GM12878 (cell line): ENCODE results near the gene SLC2A8. TPM values are rescaled to one million over a fixed set of nuclear protein-coding genes. Genes with fewer than 3 reads are reported as not detected.

Experiments
- ATAC-seq: fragments of 200-7000 bp; cut with Tn5 transposase; 3 replicates; pipeline ENCODE4 v1.9.1; 2020; ENCODE audit warnings: mild to moderate bottlenecking, moderate library complexity
- BruUV-seq: library from RNA; stranded (reverse); fragments of 400-500 nt; replicated peaks from 2 replicates; lab custom pipeline; 2021; lab: Mats Ljungman, UMichigan
- CTCF ChIA-PET: fragments of 300-600 bp; sonication (Branson Sonifier 250); formaldehyde crosslinking; extraction: SDS; loops from one replicate; lab custom pipeline; 2021; ENCODE audit warnings: inconsistent platforms; lab: Yijun Ruan, JAX
- POLR2A ChIA-PET: fragments of 350-600 bp; formaldehyde crosslinking; extraction: SDS; loops from one replicate; lab custom pipeline; 2021; ENCODE audit warnings: inconsistent platforms; lab: Charles Lee
- RAD21 ChIA-PET: fragments of 300-600 bp; sonication (Branson Sonifier 250); formaldehyde crosslinking; loops from one replicate; lab custom pipeline; 2023; ENCODE audit warnings: antibody characterized with exemption; ENCODE audit not compliant: unreplicated experiment; lab: Charles Lee
- SMC1A ChIA-PET: fragments of 300-600 bp; sonication (Branson Sonifier 250); formaldehyde crosslinking; loops from one replicate; lab custom pipeline; 2023; ENCODE audit not compliant: unreplicated experiment, uncharacterized antibody; lab: Charles Lee
- DNase-seq: peaks from one replicate; pipeline ENCODE4 v3.0.0-alpha.2; 2011; ENCODE audit warnings: low read depth, low spot score
- FAIRE-seq: peaks from 3 replicates; lab custom pipeline; 2011; peaks lifted over from hg19 to GRCh38; lab: Jason Lieb, UNC
- H2AFZ ChIP-seq: 2 replicates; pipeline ENCODE4 v1.6.0; 2011; ENCODE audit warnings: low read depth, low read length, control low read depth; ENCODE audit not compliant: control insufficient read depth
- H3K27ac ChIP-seq: 2 replicates; pipeline ENCODE4 v1.5.1; 2011; ENCODE audit warnings: control low read depth; ENCODE audit not compliant: control insufficient read depth, insufficient read depth
- H3K27me3 ChIP-seq, 2 experiments: replicated peaks in 1 of 2; 2 replicates each; pipeline versions ENCODE4 v1.6.0 to v1.6.1; 2011; ENCODE audit warnings: low read length in 1 of 2; ENCODE audit not compliant: control insufficient read depth in 2 of 2, insufficient read depth in 2 of 2
- H3K36me3 ChIP-seq, 2 experiments: 2 replicates each; pipeline ENCODE4 v1.5.1; 2011; ENCODE audit warnings: low read length in 1 of 2; ENCODE audit not compliant: control insufficient read depth in 2 of 2, insufficient read depth in 2 of 2
- H3K4me1 ChIP-seq: 2 replicates; pipeline ENCODE4 v1.6.1; 2011; ENCODE audit warnings: mild to moderate bottlenecking, low read length, moderate library complexity, mixed read lengths; ENCODE audit not compliant: control insufficient read depth, insufficient read depth
- H3K4me2 ChIP-seq: 2 replicates; pipeline ENCODE4 v1.6.0; 2011; ENCODE audit warnings: control low read depth; ENCODE audit not compliant: control insufficient read depth, insufficient read depth
- H3K4me3 ChIP-seq: fragments of 200-600 bp; sonication (generic); 2 replicates; pipeline ENCODE4 v1.5.1; 2016
- H3K79me2 ChIP-seq: 2 replicates; pipeline ENCODE4 v1.6.0; 2011; ENCODE audit warnings: low read length; ENCODE audit not compliant: control insufficient read depth, insufficient read depth
- H3K9ac ChIP-seq: 2 replicates; pipeline ENCODE4 v1.8.0; 2011; ENCODE audit warnings: low read length, control low read depth, mixed read lengths; ENCODE audit not compliant: control insufficient read depth, insufficient read depth
- H3K9me3 ChIP-seq: replicated peaks from 3 replicates; pipeline ENCODE4 v1.5.1; 2011; ENCODE audit warnings: mild to moderate bottlenecking, low read length; ENCODE audit not compliant: control insufficient read depth, insufficient read depth
- H4K20me1 ChIP-seq: 2 replicates; pipeline ENCODE4 v1.6.0; 2011; ENCODE audit not compliant: control insufficient read depth, insufficient read depth
- ASH2L ChIP-seq: fragments of 300-600, 200-600 bp; sonication (generic); IDR thresholded peaks from 2 replicates; pipeline ENCODE4 v1.6.1; 2017; ENCODE audit warnings: low read depth, mild to moderate bottlenecking, borderline replicate concordance
- BMI1 ChIP-seq: fragments of 450-650 bp; IDR thresholded peaks from 2 replicates; pipeline ENCODE4 v1.6.1; 2016; ENCODE audit warnings: mild to moderate bottlenecking, moderate library complexity, borderline replicate concordance
- BRCA1 ChIP-seq: IDR thresholded peaks from 2 replicates; pipeline ENCODE4 v1.6.1; 2011; ENCODE audit warnings: low read depth, low read length, improper control_type of control experiment
- CHD2 ChIP-seq: IDR thresholded peaks from 2 replicates; pipeline ENCODE4 v1.6.1; 2011; ENCODE audit warnings: low read depth, low read length, improper control_type of control experiment, borderline replicate concordance
- CREB1 ChIP-seq: IDR thresholded peaks from 2 replicates; pipeline ENCODE4 v1.6.1; 2012; ENCODE audit warnings: low read depth, mild to moderate bottlenecking, inconsistent platforms
- DPF2 ChIP-seq: fragments of 450-650 bp; IDR thresholded peaks from 2 replicates; pipeline ENCODE4 v1.6.1; 2017; ENCODE audit warnings: mild to moderate bottlenecking
- ESRRA ChIP-seq: IDR thresholded peaks from 2 replicates; pipeline ENCODE4 v1.6.1; 2012; ENCODE audit warnings: mild to moderate bottlenecking, low read length, improper control_type of control experiment
- EZH2 ChIP-seq: IDR thresholded peaks from 2 replicates; pipeline ENCODE4 v1.6.1; 2012; ENCODE audit warnings: low read depth, mild to moderate bottlenecking, control low read depth, inconsistent platforms, low read length, borderline replicate concordance; ENCODE audit not compliant: control insufficient read depth
- HDGF ChIP-seq: fragments of 450-650 bp; IDR thresholded peaks from 2 replicates; pipeline ENCODE4 v1.6.1; 2016; ENCODE audit warnings: antibody characterized with exemption
- IKZF2 ChIP-seq, 2 experiments: fragments of 450-650 bp; IDR thresholded peaks; 2 replicates each; pipeline ENCODE4 v1.6.1; 2017; ENCODE audit warnings: mild to moderate bottlenecking in 2 of 2, moderate library complexity in 2 of 2
- MYC ChIP-seq: IDR thresholded peaks from 2 replicates; pipeline ENCODE4 v1.6.1; 2011; ENCODE audit warnings: mild to moderate bottlenecking, low read length, moderate library complexity, inconsistent platforms; ENCODE audit not compliant: insufficient read depth, insufficient replicate concordance, insufficient read length, severe bottlenecking
- NRF1 ChIP-seq: conservative IDR thresholded peaks from 2 replicates; pipeline ENCODE4 v1.6.1; 2011; ENCODE audit warnings: mild to moderate bottlenecking, low read depth, low read length, improper control_type of control experiment
- PML ChIP-seq: IDR thresholded peaks from 2 replicates; pipeline ENCODE4 v1.6.1; 2012; ENCODE audit warnings: low read length, inconsistent platforms
- RAD51 ChIP-seq: fragments of 450-650 bp; IDR thresholded peaks from 2 replicates; pipeline ENCODE4 v1.6.1; 2016; ENCODE audit warnings: moderate library complexity, mild to moderate bottlenecking, inconsistent platforms
- RUNX3 ChIP-seq: IDR thresholded peaks from 2 replicates; pipeline ENCODE4 v1.6.1; 2012; ENCODE audit warnings: low read length, inconsistent platforms
- SMARCA5 ChIP-seq: fragments of 450-650 bp; IDR thresholded peaks from 2 replicates; pipeline ENCODE4 v1.6.1; 2017; ENCODE audit warnings: mild to moderate bottlenecking
- ZNF217 ChIP-seq: fragments of 450-650 bp; IDR thresholded peaks from 2 replicates; pipeline ENCODE4 v1.6.1; 2017; ENCODE audit warnings: antibody characterized with exemption, mild to moderate bottlenecking
- WGBS: methylation state at CpG from one replicate; pipeline ENCODE4 v1.1.6; 2016; ENCODE audit warnings: low lambda C conversion rate; ENCODE audit not compliant: insufficient replicate concordance, insufficient coverage; ENCODE audit errors: missing lambda C conversion rate; 5-methylcytosine and 5-hydroxymethylcytosine counted together
- in situ Hi-C: fragments of 300-500 bp; cut with MboI; formaldehyde crosslinking; loops from 9 replicates; pipeline ENCODE4 v1.14.3; 2018; ENCODE audit warnings: mixed read lengths
- intact Hi-C: fragments of 100-400 bp; cut with micrococcal nuclease; formaldehyde crosslinking; loops from one replicate; pipeline ENCODE4 v1.14.2; 2022; ENCODE audit not compliant: unreplicated experiment
- polyA plus RNA-seq, 11 experiments: library from polyadenylated mRNA; depleted of rRNA in 4 of 11; unstranded in 6 of 11; stranded (reverse) in 5 of 11; fragments of >200 nt; fragmentation: Nextera tagmentation in 4 of 11; fragmentation: Illumina TruSeq in 1 of 11; extraction: Ambion mirVana in 4 of 11; extraction: Trizol in 1 of 11; gene quantifications; 1 replicate in 1 of 11; 2 replicates in 10 of 11; pipeline versions ENCODE4 v1.2.1 to v1.2.3, GENCODE V29; 2011 to 2016; ENCODE audit warnings: inconsistent platforms in 2 of 11, missing spikeins in 2 of 11, low read depth in 1 of 11
- total RNA-seq, 4 experiments: library from RNA; depleted of rRNA in 3 of 4; stranded (reverse); fragments of >200 nt in 3 of 4; fragmentation: Illumina TruSeq in 1 of 4; extraction: Trizol in 1 of 4; gene quantifications; 2 replicates each; pipeline versions ENCODE4 v1.2.1 to v1.2.3, GENCODE V29; 2013 to 2021
- TF ChIP-seq, protein P1 (sequence below): fragments of 450-650 bp; IDR thresholded peaks from 2 replicates; pipeline ENCODE4 v1.6.1; 2014; ENCODE audit warnings: mild to moderate bottlenecking
- TF ChIP-seq, protein P2 (sequence below): IDR thresholded peaks from 2 replicates; pipeline ENCODE4 v1.6.1; 2012; ENCODE audit warnings: low read depth, low read length, improper control_type of control experiment
- TF ChIP-seq, protein P3 (sequence below): fragments of 450-650 bp; IDR thresholded peaks from 2 replicates; pipeline ENCODE4 v1.6.1; 2017; ENCODE audit warnings: mild to moderate bottlenecking

SLC2A8 gene
- total and polyA plus RNA-seq, 10 of the 15 experiments (the other 5 are each of a cell fraction or from before 2014, with no cell fraction given): 0.31 to 22.7 (median 10.0) TPM

DNA sequence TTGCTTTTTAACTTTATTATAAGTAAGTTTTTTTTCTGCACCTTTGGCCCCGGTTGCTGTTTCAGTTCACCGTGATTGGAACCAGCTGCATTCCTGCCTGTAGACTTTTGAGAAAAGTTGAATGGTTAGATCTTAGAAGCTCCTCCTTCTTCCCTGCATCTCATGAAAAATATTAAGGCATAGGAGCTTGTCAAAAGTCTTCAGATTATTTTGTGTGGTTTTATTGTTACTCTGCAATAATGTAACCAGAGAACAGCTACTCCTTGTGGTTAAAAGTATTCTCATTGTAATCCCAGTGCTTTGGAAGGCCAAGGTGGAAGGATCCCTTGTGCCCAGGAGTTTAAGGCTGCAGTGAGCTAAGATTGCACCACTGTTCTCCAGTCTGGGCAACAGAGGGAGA, 3.3 kb upstream of the SLC2A8 start:
- Histone ChIP-seq H3K27me3 (no peaks in the 10 kb centered on the region), H3K36me3 (no peaks in the 10 kb centered on the region), H4K20me1 (no peaks in the 10 kb centered on the region), H3K9me3 (no peaks in the 10 kb centered on the region), H3K4me1 (peaks cover 28% of the 10 kb centered on the region), H3K4me2 (no peak overlapping the region), H3K4me3 (no peak overlapping the region), H3K27ac (no peak overlapping the region), H3K79me2 (peaks cover 9% of the 10 kb centered on the region), H3K9ac (no peak overlapping the region), H2AFZ (no peak overlapping the region)
- POLR2A ChIA-PET: no interaction called here
- in situ Hi-C loops (no loop called here), intact Hi-C loops (no loop called here)
- ATAC-seq (no peak), FAIRE-seq (no peak), DNase-seq (no peak)
- RAD21 ChIA-PET: interaction anchor here (0.6 kb wide), 1 partner anchor 83 kb away, joined by 3 read pairs; no protein-coding TSS in a partner anchor
- TF ChIP-seq RAD51 (no peak), ESRRA (no peak), NRF1 (no peak), DPF2 (no peak), IKZF2 (IDR thresholded peaks at IDR 0.05) (no peak), MYC (no peak), SMARCA5 (no peak), PML (no peak), BMI1 (no peak), EZH2 (no peak), ASH2L (no peak), CREB1 (no peak), HDGF (no peak), RUNX3 (no peak), BRCA1 (no peak), CHD2 (no peak), ZNF217 (no peak)
- TF ChIP-seq, protein P1, sequence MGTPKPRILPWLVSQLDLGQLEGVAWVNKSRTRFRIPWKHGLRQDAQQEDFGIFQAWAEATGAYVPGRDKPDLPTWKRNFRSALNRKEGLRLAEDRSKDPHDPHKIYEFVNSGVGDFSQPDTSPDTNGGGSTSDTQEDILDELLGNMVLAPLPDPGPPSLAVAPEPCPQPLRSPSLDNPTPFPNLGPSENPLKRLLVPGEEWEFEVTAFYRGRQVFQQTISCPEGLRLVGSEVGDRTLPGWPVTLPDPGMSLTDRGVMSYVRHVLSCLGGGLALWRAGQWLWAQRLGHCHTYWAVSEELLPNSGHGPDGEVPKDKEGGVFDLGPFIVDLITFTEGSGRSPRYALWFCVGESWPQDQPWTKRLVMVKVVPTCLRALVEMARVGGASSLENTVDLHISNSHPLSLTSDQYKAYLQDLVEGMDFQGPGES: no peak
- TF ChIP-seq, protein P2, sequence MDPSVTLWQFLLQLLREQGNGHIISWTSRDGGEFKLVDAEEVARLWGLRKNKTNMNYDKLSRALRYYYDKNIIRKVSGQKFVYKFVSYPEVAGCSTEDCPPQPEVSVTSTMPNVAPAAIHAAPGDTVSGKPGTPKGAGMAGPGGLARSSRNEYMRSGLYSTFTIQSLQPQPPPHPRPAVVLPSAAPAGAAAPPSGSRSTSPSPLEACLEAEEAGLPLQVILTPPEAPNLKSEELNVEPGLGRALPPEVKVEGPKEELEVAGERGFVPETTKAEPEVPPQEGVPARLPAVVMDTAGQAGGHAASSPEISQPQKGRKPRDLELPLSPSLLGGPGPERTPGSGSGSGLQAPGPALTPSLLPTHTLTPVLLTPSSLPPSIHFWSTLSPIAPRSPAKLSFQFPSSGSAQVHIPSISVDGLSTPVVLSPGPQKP: no peak
- TF ChIP-seq, protein P3, sequence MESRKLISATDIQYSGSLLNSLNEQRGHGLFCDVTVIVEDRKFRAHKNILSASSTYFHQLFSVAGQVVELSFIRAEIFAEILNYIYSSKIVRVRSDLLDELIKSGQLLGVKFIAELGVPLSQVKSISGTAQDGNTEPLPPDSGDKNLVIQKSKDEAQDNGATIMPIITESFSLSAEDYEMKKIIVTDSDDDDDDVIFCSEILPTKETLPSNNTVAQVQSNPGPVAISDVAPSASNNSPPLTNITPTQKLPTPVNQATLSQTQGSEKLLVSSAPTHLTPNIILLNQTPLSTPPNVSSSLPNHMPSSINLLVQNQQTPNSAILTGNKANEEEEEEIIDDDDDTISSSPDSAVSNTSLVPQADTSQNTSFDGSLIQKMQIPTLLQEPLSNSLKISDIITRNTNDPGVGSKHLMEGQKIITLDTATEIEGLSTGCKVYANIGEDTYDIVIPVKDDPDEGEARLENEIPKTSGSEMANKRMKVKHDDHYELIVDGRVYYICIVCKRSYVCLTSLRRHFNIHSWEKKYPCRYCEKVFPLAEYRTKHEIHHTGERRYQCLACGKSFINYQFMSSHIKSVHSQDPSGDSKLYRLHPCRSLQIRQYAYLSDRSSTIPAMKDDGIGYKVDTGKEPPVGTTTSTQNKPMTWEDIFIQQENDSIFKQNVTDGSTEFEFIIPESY: no peak
- SMC1A ChIA-PET: interaction anchor here (0.8 to 1.6 kb wide), 4 partner anchors 9 to 80 kb away, joined by 3 to 4 read pairs (median 3); no protein-coding TSS in a partner anchor
- no TSS peak for BruUV-seq
- WGBS: 97% methylated on average over 2 of the region's 2 CpGs
- CTCF ChIA-PET: interaction anchor here (0.6 to 1.2 kb wide), 2 partner anchors 13 to 586 kb away, joined by 3 read pairs; no protein-coding TSS in a partner anchor
